Stimulated activated CD8-positive, alpha-beta memory T cell treated with anti-CD3 and anti-CD28 coated beads, Interleukin-15, amount 100 ng/mL, for 1 hour (primary cell): ENCODE results near the gene FERMT3.

Experiments
- DNase-seq: peaks from one replicate; pipeline ENCODE4 v3.0.0-alpha.2; 2020; ENCODE audit warnings: low read depth

Gene FERMT3

GRCh38 chr11:64264371-64264852 is 57.9 kb downstream of the FERMT3 start:
- no peak for DNase-seq

- no peak for DNase-seq
Observed at GRCh38 chr11:64265176-64266160, 58.9 kb downstream of the FERMT3 start.

GRCh38 chr11:64266339-64266738 is 59.8 kb downstream of the FERMT3 start:
- no peak for DNase-seq

- DNase-seq = no peak
Observed at GRCh38 chr11:64267207-64267945, 60.9 kb downstream of the FERMT3 start.

- DNase-seq = no peak
Observed at GRCh38 chr11:64268025-64268892, 61.7 kb downstream of the FERMT3 start.

GRCh38 chr11:64268893-64269539 is 62.5 kb downstream of the FERMT3 start:
- peak; percentile 11 for DNase-seq

- peak; percentile 96 for DNase-seq
Observed at GRCh38 chr11:64269540-64270220, 63.2 kb downstream of the FERMT3 start.
